Ovary (tissue), 9 donors: ENCODE data around the gene SEMA4G. TPM values are rescaled to one million over a fixed set of nuclear protein-coding genes. Genes with fewer than 3 reads are reported as not detected.

Experiments used
- DNase-seq, 5 donors: peaks; one replicate each; pipeline ENCODE4 v3.0.0-alpha.2; 2019 to 2020
- H3K27ac ChIP-seq, 2 donors: fragments of 200-600 bp; one replicate each; pipeline versions ENCODE4 v1.5.1 to v1.8.0; 2019 to 2022
- H3K27me3 ChIP-seq: fragments of 200-600 bp; one replicate; pipeline ENCODE4 v1.8.0; 2022
- H3K36me3 ChIP-seq: fragments of 200-600 bp; sonication (generic); one replicate; pipeline ENCODE4 v1.5.1; 2019
- H3K4me1 ChIP-seq: one replicate; pipeline ENCODE4 v1.8.1; 2013; ENCODE audit warnings: mild to moderate bottlenecking, moderate library complexity; ENCODE audit not compliant: insufficient read depth
- H3K4me3 ChIP-seq: fragments of 200-600 bp; sonication (generic); one replicate; pipeline ENCODE4 v1.5.1; 2017
- H3K9me3 ChIP-seq, 2 donors: fragments of 200-600 bp in 1 of 2; sonication (generic) in 1 of 2; one replicate each; pipeline versions ENCODE4 v1.5.1 to v1.8.1; 2013 to 2019; ENCODE audit warnings: mild to moderate bottlenecking in 1 of 2, moderate library complexity in 1 of 2
- EP300 ChIP-seq: sonication (generic); formaldehyde crosslinking; IDR thresholded peaks from one replicate; pipeline ENCODE4 v1.6.1; 2017; ENCODE audit warnings: antibody characterized with exemption
- POLR2A ChIP-seq: fragments of 450-650 bp; IDR thresholded peaks from one replicate; pipeline ENCODE4 v1.6.1; 2017; ENCODE audit warnings: antibody characterized with exemption, mild to moderate bottlenecking, moderate library complexity
- WGBS, 3 donors: extraction: QIAGEN DNeasy Blood & Tissue Kit in 1 of 3; methylation state at CpG; one replicate each; pipeline versions ENCODE4 v1.1.5 to v1.1.7; 2013 to 2017; 5-methylcytosine and 5-hydroxymethylcytosine counted together
- intact Hi-C, 4 donors: fragments of 100-400 bp; cut with DNase I; formaldehyde crosslinking; loops; one replicate each; pipeline versions ENCODE4 v1.11.0 to v1.15.1; 2022 to 2023
- polyA plus RNA-seq, 2 donors: library from polyadenylated mRNA; stranded (reverse); fragments of 200-250 nt in 1 of 2; fragments of 350-450 nt in 1 of 2; fragmentation: Illumina TruSeq in 1 of 2; extraction: RNeasy Lipid Tissue Mini Kit (QIAGEN cat#74804) in 1 of 2; gene quantifications; one replicate each; pipeline ENCODE4 v1.2.3, GENCODE V29; 2013 to 2014
- total RNA-seq, 7 donors: library from RNA; depleted of rRNA in 2 of 7; stranded (reverse); fragments of >200 nt in 2 of 7; fragmentation: NEBNext Ultra II Directional in 3 of 7; extraction: Animal tissue kit (Norgen Biotek cat#: 25700) in 3 of 7; gene quantifications; one replicate each; pipeline versions ENCODE4 v1.1.0 to v1.2.4, GENCODE V29; 2016 to 2023
- TF ChIP-seq, protein P1 (sequence below), 3 donors: fragments of 450-650 bp in 2 of 3; fragments of 200-600 bp in 1 of 3; IDR thresholded peaks; one replicate each; pipeline versions ENCODE4 v1.5.1 to v1.8.0; 2016 to 2022; ENCODE audit warnings: antibody characterized with exemption in 3 of 3, mild to moderate bottlenecking in 1 of 3
- donor health status: DM: no; HTN: no; CAD: no; lungs with moderate emphysema.
- donor health status: DM: no; HTN: no; CAD: no.
- donor health status: Bipolar disorder and iron deficiency.
- donor health status: DM: yes; HTN: yes; CAD: no.
- donor health status: DM: no; HTN: no; CAD: no.
- donor health status: DM: yes; HTN: yes; CAD: no.

The SEMA4G gene
- total and polyA plus RNA-seq, 9 donors = 5.9 to 25.5 (median 13.1) TPM

GRCh38 chr10:100962351-100963080 is 6.8 kb upstream of the SEMA4G start:
- Histone ChIP-seq H3K9me3 (no peaks in the 10 kb centered on the region), H3K36me3 (no peaks in the 10 kb centered on the region), H3K27me3 (no peaks in the 10 kb centered on the region), H3K4me1 (no peaks in the 10 kb centered on the region), H3K4me3 (no peak overlapping the region), H3K27ac (no peak overlapping the region)
- DNase-seq = no peak
- no peak for TF ChIP-seq POLR2A
- TF ChIP-seq, protein P1, sequence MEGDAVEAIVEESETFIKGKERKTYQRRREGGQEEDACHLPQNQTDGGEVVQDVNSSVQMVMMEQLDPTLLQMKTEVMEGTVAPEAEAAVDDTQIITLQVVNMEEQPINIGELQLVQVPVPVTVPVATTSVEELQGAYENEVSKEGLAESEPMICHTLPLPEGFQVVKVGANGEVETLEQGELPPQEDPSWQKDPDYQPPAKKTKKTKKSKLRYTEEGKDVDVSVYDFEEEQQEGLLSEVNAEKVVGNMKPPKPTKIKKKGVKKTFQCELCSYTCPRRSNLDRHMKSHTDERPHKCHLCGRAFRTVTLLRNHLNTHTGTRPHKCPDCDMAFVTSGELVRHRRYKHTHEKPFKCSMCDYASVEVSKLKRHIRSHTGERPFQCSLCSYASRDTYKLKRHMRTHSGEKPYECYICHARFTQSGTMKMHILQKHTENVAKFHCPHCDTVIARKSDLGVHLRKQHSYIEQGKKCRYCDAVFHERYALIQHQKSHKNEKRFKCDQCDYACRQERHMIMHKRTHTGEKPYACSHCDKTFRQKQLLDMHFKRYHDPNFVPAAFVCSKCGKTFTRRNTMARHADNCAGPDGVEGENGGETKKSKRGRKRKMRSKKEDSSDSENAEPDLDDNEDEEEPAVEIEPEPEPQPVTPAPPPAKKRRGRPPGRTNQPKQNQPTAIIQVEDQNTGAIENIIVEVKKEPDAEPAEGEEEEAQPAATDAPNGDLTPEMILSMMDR (IDR thresholded peaks at IDR 0.05) = no peak
- no peak for TF ChIP-seq EP300
- intact Hi-C loops = loop anchor here in 1 of 4 donors (10.0 kb wide), 1 partner anchor 78 kb away; no protein-coding TSS in a partner anchor
- WGBS, 3 donors = 44 to 61% (median 48%) methylated on average over 4 of the region's 4 CpGs

DNA sequence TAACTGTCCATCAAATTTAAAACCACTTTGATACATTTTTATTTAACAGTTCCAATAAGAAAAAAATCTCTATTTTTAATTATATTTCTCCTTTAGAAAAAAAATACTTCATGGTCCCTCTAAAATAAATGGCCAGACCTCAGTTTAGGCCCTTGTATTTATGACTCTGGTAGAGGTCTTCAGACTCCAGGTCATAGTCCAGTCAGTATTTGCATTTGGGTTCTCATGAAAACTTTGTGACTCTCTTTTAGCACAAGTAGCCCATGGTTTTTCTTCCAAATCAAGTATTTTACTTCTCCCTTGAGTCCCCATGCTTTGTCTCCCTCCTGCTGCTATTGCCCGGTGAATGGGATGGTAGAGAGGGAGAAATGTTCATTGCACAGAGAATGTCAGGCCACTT is 5.5 kb upstream of the SEMA4G start:
- no peak overlapping the region for H3K27ac ChIP-seq
- no peaks in the 10 kb centered on the region for H3K9me3 ChIP-seq
- no peak for DNase-seq
- WGBS, 3 donors = 90 to 97% (median 96%) methylated on average over 1 of the region's 1 CpG
- H3K4me1 ChIP-seq = peaks cover under 1% of the 10 kb centered on the region
- H3K27me3 ChIP-seq = no peaks in the 10 kb centered on the region
- no peaks in the 10 kb centered on the region for H3K36me3 ChIP-seq
- no peak for TF ChIP-seq EP300
- TF ChIP-seq, protein P1 (IDR thresholded peaks at IDR 0.05) = no peak
- no peak for TF ChIP-seq POLR2A
- intact Hi-C loops = loop anchor here in 1 of 4 donors (10.0 kb wide), 1 partner anchor 79 kb away; no protein-coding TSS in a partner anchor
- no peak overlapping the region for H3K4me3 ChIP-seq

DNA sequence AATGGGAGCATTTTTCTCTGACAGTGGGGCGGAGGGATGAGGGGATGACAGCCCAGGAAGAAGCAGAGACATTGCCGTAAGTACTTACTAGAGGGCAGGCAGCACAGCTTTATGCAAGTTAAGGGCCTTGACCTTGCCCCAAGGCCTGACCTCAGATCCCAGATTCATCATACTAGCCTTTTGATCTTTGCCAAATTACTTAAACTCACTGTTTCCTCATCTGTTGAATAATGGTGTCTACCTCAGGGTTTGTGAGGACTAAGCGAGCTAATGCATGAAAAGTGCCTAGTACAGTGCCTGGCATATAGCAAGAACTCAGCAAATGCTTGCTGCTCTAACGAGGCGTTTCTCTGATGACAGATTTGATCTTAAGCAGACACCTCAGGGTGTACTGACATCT is 3.5 kb upstream of the SEMA4G start:
- WGBS, 3 donors = 50 to 68% (median 57%) methylated on average over 5 of the region's 5 CpGs
- TF ChIP-seq EP300 = no peak
- TF ChIP-seq, protein P1 (IDR thresholded peaks at IDR 0.05) = no peak
- TF ChIP-seq POLR2A = no peak
- peaks cover 8% of the 10 kb centered on the region for H3K4me1 ChIP-seq
- H3K4me3 ChIP-seq = no peak overlapping the region
- H3K27me3 ChIP-seq = no peaks in the 10 kb centered on the region
- H3K9me3 ChIP-seq = no peaks in the 10 kb centered on the region
- no peak overlapping the region for H3K27ac ChIP-seq
- intact Hi-C loops = loop anchor here in 1 of 4 donors (10.0 kb wide), 1 partner anchor 81 kb away; no protein-coding TSS in a partner anchor
- DNase-seq = no peak
- no peaks in the 10 kb centered on the region for H3K36me3 ChIP-seq

DNA sequence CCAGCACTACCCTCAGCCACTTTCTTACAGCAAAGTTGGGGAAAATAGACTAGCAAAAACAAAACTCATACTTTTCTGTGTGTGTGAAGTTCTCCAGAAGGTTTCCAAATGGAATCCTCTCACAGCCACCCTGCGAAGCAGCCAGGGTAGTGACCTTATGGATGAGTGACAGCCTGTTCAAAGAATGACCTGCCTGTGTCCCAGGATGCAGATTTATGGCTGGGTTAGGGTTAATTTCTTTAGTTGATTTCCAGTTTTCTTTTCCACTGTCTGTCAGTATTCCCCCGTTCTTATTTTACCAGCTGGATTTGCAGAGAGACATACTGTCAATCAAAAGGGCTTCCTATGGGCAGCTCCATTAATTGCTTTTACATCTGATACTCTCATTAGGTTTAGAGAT is 2.4 kb upstream of the SEMA4G start:
- DNase-seq = no peak
- Histone ChIP-seq H3K4me1 (peaks cover 8% of the 10 kb centered on the region), H3K4me3 (no peak overlapping the region), H3K36me3 (no peaks in the 10 kb centered on the region), H3K9me3 (no peaks in the 10 kb centered on the region), H3K27ac (no peak overlapping the region), H3K27me3 (no peaks in the 10 kb centered on the region)
- TF ChIP-seq POLR2A (no peak), EP300 (no peak)
- TF ChIP-seq, protein P1 (IDR thresholded peaks at IDR 0.05) = no peak
- WGBS, 3 donors = 56 to 64% (median 62%) methylated on average over 2 of the region's 2 CpGs
- intact Hi-C loops = loop anchor here in 1 of 4 donors (10.0 kb wide), 1 partner anchor 82 kb away; no protein-coding TSS in a partner anchor
